ENCODE results near the gene OPCML. TPM values are rescaled to one million over a fixed set of nuclear protein-coding genes. Genes with fewer than 3 reads are reported as not detected.

Gene OPCML
- polyA plus RNA-seq, 1 donor from 2014 or later: 11.6 TPM

DNA sequence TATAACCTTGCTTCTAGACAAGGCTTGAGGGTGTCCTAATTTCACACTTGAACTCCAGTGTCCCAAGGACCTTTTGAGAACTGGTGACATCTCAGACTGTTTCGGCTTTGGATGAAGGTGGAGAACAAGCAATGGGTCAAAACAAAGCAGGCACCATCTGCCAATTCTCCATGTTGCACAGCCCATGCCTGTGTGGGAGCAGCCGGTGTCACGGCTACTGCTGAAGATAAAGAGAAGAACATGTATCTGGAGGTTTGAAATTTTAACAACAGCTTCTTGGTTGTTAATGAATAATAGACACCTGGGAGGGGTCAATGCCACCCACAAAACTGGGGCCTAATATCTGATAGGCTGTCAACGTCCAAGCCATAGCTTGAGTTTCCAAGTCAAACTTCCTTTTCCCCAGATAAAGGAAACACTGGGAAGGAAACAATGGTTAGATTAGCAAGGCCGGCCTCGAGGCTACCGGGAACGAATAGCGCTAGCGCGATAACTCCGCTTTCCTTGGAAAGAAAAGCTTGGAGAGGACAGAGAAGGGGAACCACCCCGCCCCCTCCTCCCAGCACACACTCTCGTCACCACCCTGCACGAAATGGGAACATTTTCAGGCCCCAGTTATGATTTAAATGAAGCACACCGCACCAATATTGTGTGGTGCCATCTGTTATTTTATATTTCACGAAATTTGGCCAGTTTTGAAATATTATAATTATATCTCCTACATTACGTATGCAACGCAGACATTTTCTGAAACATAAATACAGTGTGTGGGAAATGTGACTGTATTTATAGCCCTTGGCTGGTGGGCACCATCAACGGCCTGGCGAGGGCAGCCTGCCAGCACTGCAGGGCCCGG lies 21.8 kb upstream of the OPCML start:
- Histone ChIP-seq H3K4me3 (ENCODE audit: low read length) (no peak overlapping the region), H3K4me2 (ENCODE audit: low read length) (no peak overlapping the region), H3K27me3 (ENCODE audit: insufficient read depth, low read depth, low read length) (no peaks in the 10 kb centered on the region), H3K27ac (ENCODE audit: low read length) (no peak overlapping the region), H3K9me2 (ENCODE audit: insufficient read depth, low read length) (no peaks in the 10 kb centered on the region), H2AFZ (ENCODE audit: low read depth, low read length) (no peak overlapping the region), H3K9ac (ENCODE audit: low read length) (no peak overlapping the region), H3F3A (ENCODE audit: insufficient read depth, low read length, poor library complexity, severe bottlenecking) (no peaks in the 10 kb centered on the region), H3K36me3 (ENCODE audit: insufficient read depth, low read length) (no peaks in the 10 kb centered on the region), H3K79me2 (replicated peaks; ENCODE audit: insufficient read depth, low read length) (no peaks in the 10 kb centered on the region), H4K20me1 (ENCODE audit: insufficient read depth) (no peaks in the 10 kb centered on the region), H3K9me3 (ENCODE audit: low read length) (no peaks in the 10 kb centered on the region)
- no peak for TF ChIP-seq EZH2 (IDR thresholded peaks at IDR 0.05; ENCODE audit: borderline replicate concordance, insufficient read depth, low read length, poor library complexity, severe bottlenecking)
- no peak for TF ChIP-seq EP300 (conservative IDR thresholded peaks at IDR 0.05; ENCODE audit: poor library complexity, severe bottlenecking)
- TF ChIP-seq RAD21 (conservative IDR thresholded peaks at IDR 0.05): no peak
- TF ChIP-seq, protein P1, sequence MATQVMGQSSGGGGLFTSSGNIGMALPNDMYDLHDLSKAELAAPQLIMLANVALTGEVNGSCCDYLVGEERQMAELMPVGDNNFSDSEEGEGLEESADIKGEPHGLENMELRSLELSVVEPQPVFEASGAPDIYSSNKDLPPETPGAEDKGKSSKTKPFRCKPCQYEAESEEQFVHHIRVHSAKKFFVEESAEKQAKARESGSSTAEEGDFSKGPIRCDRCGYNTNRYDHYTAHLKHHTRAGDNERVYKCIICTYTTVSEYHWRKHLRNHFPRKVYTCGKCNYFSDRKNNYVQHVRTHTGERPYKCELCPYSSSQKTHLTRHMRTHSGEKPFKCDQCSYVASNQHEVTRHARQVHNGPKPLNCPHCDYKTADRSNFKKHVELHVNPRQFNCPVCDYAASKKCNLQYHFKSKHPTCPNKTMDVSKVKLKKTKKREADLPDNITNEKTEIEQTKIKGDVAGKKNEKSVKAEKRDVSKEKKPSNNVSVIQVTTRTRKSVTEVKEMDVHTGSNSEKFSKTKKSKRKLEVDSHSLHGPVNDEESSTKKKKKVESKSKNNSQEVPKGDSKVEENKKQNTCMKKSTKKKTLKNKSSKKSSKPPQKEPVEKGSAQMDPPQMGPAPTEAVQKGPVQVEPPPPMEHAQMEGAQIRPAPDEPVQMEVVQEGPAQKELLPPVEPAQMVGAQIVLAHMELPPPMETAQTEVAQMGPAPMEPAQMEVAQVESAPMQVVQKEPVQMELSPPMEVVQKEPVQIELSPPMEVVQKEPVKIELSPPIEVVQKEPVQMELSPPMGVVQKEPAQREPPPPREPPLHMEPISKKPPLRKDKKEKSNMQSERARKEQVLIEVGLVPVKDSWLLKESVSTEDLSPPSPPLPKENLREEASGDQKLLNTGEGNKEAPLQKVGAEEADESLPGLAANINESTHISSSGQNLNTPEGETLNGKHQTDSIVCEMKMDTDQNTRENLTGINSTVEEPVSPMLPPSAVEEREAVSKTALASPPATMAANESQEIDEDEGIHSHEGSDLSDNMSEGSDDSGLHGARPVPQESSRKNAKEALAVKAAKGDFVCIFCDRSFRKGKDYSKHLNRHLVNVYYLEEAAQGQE (IDR thresholded peaks at IDR 0.05; ENCODE audit: borderline replicate concordance): no peak
- no peak for TF ChIP-seq TAF1 (IDR thresholded peaks at IDR 0.05; ENCODE audit: low read depth)
- no peak for TF ChIP-seq SMC3 (conservative IDR thresholded peaks at IDR 0.05; ENCODE audit: poor library complexity)
- TF ChIP-seq, protein P2, sequence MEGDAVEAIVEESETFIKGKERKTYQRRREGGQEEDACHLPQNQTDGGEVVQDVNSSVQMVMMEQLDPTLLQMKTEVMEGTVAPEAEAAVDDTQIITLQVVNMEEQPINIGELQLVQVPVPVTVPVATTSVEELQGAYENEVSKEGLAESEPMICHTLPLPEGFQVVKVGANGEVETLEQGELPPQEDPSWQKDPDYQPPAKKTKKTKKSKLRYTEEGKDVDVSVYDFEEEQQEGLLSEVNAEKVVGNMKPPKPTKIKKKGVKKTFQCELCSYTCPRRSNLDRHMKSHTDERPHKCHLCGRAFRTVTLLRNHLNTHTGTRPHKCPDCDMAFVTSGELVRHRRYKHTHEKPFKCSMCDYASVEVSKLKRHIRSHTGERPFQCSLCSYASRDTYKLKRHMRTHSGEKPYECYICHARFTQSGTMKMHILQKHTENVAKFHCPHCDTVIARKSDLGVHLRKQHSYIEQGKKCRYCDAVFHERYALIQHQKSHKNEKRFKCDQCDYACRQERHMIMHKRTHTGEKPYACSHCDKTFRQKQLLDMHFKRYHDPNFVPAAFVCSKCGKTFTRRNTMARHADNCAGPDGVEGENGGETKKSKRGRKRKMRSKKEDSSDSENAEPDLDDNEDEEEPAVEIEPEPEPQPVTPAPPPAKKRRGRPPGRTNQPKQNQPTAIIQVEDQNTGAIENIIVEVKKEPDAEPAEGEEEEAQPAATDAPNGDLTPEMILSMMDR (IDR thresholded peaks at IDR 0.05; ENCODE audit: poor library complexity, severe bottlenecking): no peak
- TF ChIP-seq MXI1 (conservative IDR thresholded peaks at IDR 0.05; ENCODE audit: poor library complexity, severe bottlenecking): no peak
- no peak for TF ChIP-seq POLR2AphosphoS5 (IDR thresholded peaks at IDR 0.05)

DNA sequence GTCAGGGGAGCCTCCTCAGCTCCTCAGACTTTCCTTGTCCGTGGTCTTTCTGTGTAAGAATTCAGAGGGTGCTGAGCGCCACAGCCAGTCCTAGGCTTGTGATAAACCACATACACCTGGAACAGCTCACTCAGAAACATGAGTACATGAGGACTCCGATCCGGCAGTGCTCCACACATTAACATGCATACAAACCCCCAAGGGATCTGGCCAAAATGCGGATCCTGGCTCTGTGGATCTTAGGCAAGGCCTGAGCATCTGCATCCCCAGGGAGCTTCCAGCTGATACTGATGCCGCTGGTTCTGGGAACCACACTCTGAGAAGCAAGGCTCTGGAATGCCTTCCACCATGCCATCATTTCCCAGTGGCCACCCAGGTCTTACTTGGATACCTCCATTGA lies 20.6 kb upstream of the OPCML start:
- H2AFZ ChIP-seq (ENCODE audit: low read depth, low read length): no peak overlapping the region
- H3K27me3 ChIP-seq (ENCODE audit: insufficient read depth, low read depth, low read length): no peaks in the 10 kb centered on the region
- H3K9me3 ChIP-seq (ENCODE audit: low read length): no peaks in the 10 kb centered on the region
- no peak overlapping the region for H3K4me3 ChIP-seq (ENCODE audit: low read length)
- no peaks in the 10 kb centered on the region for H3K36me3 ChIP-seq (ENCODE audit: insufficient read depth, low read length)
- no peak overlapping the region for H3K4me2 ChIP-seq (ENCODE audit: low read length)
- TF ChIP-seq EZH2 (IDR thresholded peaks at IDR 0.05; ENCODE audit: borderline replicate concordance, insufficient read depth, low read length, poor library complexity, severe bottlenecking): no peak
- no peak for TF ChIP-seq MXI1 (conservative IDR thresholded peaks at IDR 0.05; ENCODE audit: poor library complexity, severe bottlenecking)
- TF ChIP-seq RAD21 (conservative IDR thresholded peaks at IDR 0.05): no peak
- TF ChIP-seq, protein P1 (IDR thresholded peaks at IDR 0.05; ENCODE audit: borderline replicate concordance): no peak
- H3K79me2 ChIP-seq (replicated peaks; ENCODE audit: insufficient read depth, low read length): no peaks in the 10 kb centered on the region
- no peaks in the 10 kb centered on the region for H3K9me2 ChIP-seq (ENCODE audit: insufficient read depth, low read length)
- no peaks in the 10 kb centered on the region for H4K20me1 ChIP-seq (ENCODE audit: insufficient read depth)
- H3K27ac ChIP-seq (ENCODE audit: low read length): no peak overlapping the region
- no peak overlapping the region for H3K9ac ChIP-seq (ENCODE audit: low read length)
- no peaks in the 10 kb centered on the region for H3F3A ChIP-seq (ENCODE audit: insufficient read depth, low read length, poor library complexity, severe bottlenecking)
